Neutrophil (primary cell): ENCODE results near the gene NRXN3.

Experiments used
- H3K27ac ChIP-seq: fragments of 200-600 bp; sonication (generic); 2 replicates; pipeline ENCODE4 v1.5.1; 2016; ENCODE audit warnings: mild to moderate bottlenecking, moderate library complexity
- H3K27me3 ChIP-seq: fragments of 200-600 bp; sonication (generic); 2 replicates; pipeline ENCODE4 v1.6.0; 2016; ENCODE audit warnings: mild to moderate bottlenecking
- H3K36me3 ChIP-seq: fragments of 200-600 bp; sonication (generic); 2 replicates; pipeline ENCODE4 v1.5.1; 2017
- H3K4me1 ChIP-seq, 2 experiments: fragments of 200-600 bp in 1 of 2; sonication (generic) in 1 of 2; 1 replicate in 1 of 2; 2 replicates in 1 of 2; pipeline versions ENCODE4 v1.5.1 to v1.6.1; 2013 to 2016; ENCODE audit warnings: low read depth in 1 of 2, low read length in 1 of 2, mild to moderate bottlenecking in 1 of 2, moderate library complexity in 1 of 2; ENCODE audit not compliant: control insufficient read depth in 1 of 2, insufficient read depth in 1 of 2
- H3K4me3 ChIP-seq, 2 experiments: fragments of 200-600 bp in 1 of 2; sonication (generic) in 1 of 2; 1 replicate in 1 of 2; 2 replicates in 1 of 2; pipeline ENCODE4 v1.5.1; 2013 to 2016; ENCODE audit warnings: low read depth in 1 of 2, low read length in 1 of 2, mild to moderate bottlenecking in 1 of 2, moderate library complexity in 1 of 2
- H3K9me3 ChIP-seq: fragments of 200-600 bp; sonication (generic); 2 replicates; pipeline ENCODE4 v1.5.1; 2016
- TF ChIP-seq, protein P1 (sequence below): fragments of 200-600 bp; sonication (generic); IDR thresholded peaks from 2 replicates; pipeline ENCODE4 v1.5.1; 2016; ENCODE audit warnings: antibody characterized with exemption

The NRXN3 gene

DNA sequence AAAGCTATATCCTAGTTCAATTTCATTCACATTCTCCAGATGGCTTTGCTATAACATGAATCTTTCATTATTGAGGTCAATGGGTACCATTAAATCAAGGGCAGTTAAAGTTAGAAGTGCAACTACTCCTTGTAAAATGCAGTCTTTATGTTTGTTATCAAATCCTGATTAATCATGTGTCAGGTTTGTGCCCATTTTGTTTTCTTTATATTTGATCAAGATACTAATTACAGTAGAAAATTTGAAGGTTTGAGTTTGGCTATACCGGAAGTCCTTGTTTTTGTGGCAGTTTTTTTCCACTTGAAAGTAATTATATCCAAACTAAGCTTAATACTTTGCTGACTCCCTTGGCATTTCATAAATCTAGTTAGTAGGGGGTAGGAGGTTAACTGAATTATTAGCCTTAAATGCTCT is 1528.1 kb downstream of the NRXN3 start:
- TF ChIP-seq, protein P1, sequence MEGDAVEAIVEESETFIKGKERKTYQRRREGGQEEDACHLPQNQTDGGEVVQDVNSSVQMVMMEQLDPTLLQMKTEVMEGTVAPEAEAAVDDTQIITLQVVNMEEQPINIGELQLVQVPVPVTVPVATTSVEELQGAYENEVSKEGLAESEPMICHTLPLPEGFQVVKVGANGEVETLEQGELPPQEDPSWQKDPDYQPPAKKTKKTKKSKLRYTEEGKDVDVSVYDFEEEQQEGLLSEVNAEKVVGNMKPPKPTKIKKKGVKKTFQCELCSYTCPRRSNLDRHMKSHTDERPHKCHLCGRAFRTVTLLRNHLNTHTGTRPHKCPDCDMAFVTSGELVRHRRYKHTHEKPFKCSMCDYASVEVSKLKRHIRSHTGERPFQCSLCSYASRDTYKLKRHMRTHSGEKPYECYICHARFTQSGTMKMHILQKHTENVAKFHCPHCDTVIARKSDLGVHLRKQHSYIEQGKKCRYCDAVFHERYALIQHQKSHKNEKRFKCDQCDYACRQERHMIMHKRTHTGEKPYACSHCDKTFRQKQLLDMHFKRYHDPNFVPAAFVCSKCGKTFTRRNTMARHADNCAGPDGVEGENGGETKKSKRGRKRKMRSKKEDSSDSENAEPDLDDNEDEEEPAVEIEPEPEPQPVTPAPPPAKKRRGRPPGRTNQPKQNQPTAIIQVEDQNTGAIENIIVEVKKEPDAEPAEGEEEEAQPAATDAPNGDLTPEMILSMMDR = no peak
- Histone ChIP-seq H3K9me3 (no peaks in the 10 kb centered on the region), H3K4me3 (no peak overlapping the region)

DNA sequence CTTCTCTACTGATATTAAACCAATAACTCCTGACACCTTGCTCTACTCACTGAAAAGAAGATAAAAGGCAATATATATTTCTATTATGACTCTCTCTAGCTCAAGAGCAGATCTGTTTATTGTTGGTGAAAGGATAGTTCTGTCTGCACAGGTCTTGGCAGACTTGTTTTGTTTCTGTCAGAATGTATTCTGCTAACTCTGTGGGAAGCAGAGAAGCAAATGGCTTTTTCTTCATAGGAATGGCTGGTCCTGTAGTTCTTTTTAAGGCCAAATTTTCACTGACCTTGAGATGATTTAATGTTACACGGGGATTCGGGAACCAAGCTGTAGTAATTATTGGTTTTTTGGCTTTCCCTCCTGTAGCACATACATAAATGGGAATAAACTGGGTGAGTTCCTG is 1529.0 kb downstream of the NRXN3 start:
- Histone ChIP-seq H3K27ac (no peak overlapping the region), H3K27me3 (no peaks in the 10 kb centered on the region), H3K36me3 (no peaks in the 10 kb centered on the region), H3K4me3 (no peak overlapping the region), H3K4me1 (no peaks in the 10 kb centered on the region), H3K9me3 (no peaks in the 10 kb centered on the region)
- TF ChIP-seq, protein P1 = no peak

More for the DNA sequence above, 1528.1 kb downstream of the NRXN3 start:
- H3K36me3 ChIP-seq = no peaks in the 10 kb centered on the region
- no peaks in the 10 kb centered on the region for H3K27me3 ChIP-seq
- no peak overlapping the region for H3K27ac ChIP-seq
- H3K4me1 ChIP-seq = no peaks in the 10 kb centered on the region

- Histone ChIP-seq H3K27ac (no peak overlapping the region), H3K36me3 (no peaks in the 10 kb centered on the region), H3K4me1 (no peaks in the 10 kb centered on the region), H3K27me3 (no peaks in the 10 kb centered on the region), H3K4me3 (no peak overlapping the region), H3K9me3 (no peaks in the 10 kb centered on the region)
- TF ChIP-seq, protein P1 = no peak
Measured at GRCh38 chr14:79701371-79701770, 1531.2 kb downstream of the NRXN3 start.

DNA sequence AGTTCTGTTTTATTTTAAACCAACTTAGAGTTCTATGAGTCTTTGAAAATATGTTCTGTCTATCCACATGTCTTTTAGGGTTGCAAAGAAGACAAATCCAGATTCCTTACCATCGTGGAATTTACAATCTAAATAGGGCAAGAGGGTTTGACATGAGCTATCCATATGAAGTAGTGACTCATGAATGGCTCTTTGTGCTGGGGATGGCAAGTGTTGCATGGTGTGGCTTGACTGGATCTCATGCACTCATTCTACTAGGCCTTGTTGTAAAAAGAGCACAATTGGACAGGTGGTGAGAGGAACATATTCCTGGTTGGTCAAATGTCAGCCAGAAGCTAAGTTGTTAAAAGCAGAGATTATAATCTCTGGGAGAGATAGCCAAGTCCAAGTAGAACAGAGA is 1532.0 kb downstream of the NRXN3 start:
- Histone ChIP-seq H3K36me3 (no peaks in the 10 kb centered on the region), H3K4me3 (no peak overlapping the region), H3K27ac (no peak overlapping the region), H3K9me3 (no peaks in the 10 kb centered on the region), H3K4me1 (no peaks in the 10 kb centered on the region), H3K27me3 (no peaks in the 10 kb centered on the region)
- TF ChIP-seq, protein P1 = no peak

- TF ChIP-seq, protein P1 = no peak
- Histone ChIP-seq H3K36me3 (no peaks in the 10 kb centered on the region), H3K9me3 (no peaks in the 10 kb centered on the region), H3K27me3 (no peaks in the 10 kb centered on the region), H3K4me1 (no peaks in the 10 kb centered on the region), H3K27ac (no peak overlapping the region), H3K4me3 (no peak overlapping the region)
Measured at GRCh38 chr14:79703209-79703608, 1533.0 kb downstream of the NRXN3 start.
